Spleen (tissue), 7 donors: Measurements from ENCODE around the gene SLC27A2.

Experiments used
- CTCF ChIP-seq, 11 experiments: fragments of 200-600 bp in 7 of 11; fragments of 450-650 bp in 4 of 11; sonication (generic) in 4 of 11; IDR thresholded peaks in 8 of 11; conservative IDR thresholded peaks in 3 of 11; 1 replicate in 7 of 11; 2 replicates in 4 of 11; pipeline versions ENCODE4 v1.4.0 to v1.8.0; 2016 to 2021; ENCODE audit warnings: antibody characterized with exemption in 11 of 11, inconsistent platforms in 4 of 11, mild to moderate bottlenecking in 1 of 11
- POLR2A ChIP-seq, 3 donors: fragments of 450-650 bp; IDR thresholded peaks; one replicate each; pipeline ENCODE4 v1.5.1; 2017; ENCODE audit warnings: antibody characterized with exemption in 3 of 3, mild to moderate bottlenecking in 1 of 3
- donor health status: DM: no; HTN: no; CAD: no; lungs with moderate emphysema.
- donor health status: DM: no; HTN: no; CAD: no.
- donor health status: DM: no; HTN: no; CAD: no.

GRCh38 chr15:50148362-50148963 is 33.5 kb upstream of the SLC27A2 start:
- TF ChIP-seq CTCF (IDR thresholded peaks at IDR 0.05 in 8 of 11, conservative IDR thresholded peaks at IDR 0.05 in 3 of 11) (no peak), POLR2A (IDR thresholded peaks at IDR 0.05) (no peak)
